Melanocyte of skin (primary cell): ENCODE results near the gene CORO2B. TPM values are rescaled to one million over a fixed set of nuclear protein-coding genes. Genes with fewer than 3 reads are reported as not detected.

Experiments
- total RNA-seq, 2 donors: library from RNA; depleted of rRNA; stranded (reverse); fragments of >200 nt; gene quantifications; 2 replicates each; pipeline ENCODE4 v1.2.3, GENCODE V29; 2012

The CORO2B gene
- 1 to 10 TPM; 1.0 to 2.3 TPM for total RNA-seq

GRCh38 chr15:68578980-68579935, at the start of gene CORO2B:
Gene CORO2B (plus strand): TSS chr15:68578993. CDS start chr15:68579263, 270 bp downstream.

Other genes starting within 250 kb of the CORO2B start
- gene ITGA11, start 146.8 kb upstream of the CORO2B start, total RNA-seq = under 1 TPM; 0.34 to 1.00 TPM
- gene ANP32A, start 241.9 kb downstream of the CORO2B start, total RNA-seq = 10 to 100 TPM; 39.6 to 55.9 TPM